ENCODE results near the gene PSMA6. TPM values are rescaled to one million over a fixed set of nuclear protein-coding genes. Genes with fewer than 3 reads are reported as not detected.
A peak's percentile ranks its signal among the peaks of the same experiment; 100 is the strongest.

Gene PSMA6
- total and polyA plus RNA-seq, 4 donors = 87.5 to 151 (median 98.8) TPM

- peaks cover 1 to 27% (median 20%) of the 10 kb centered on the region in 4 donors for H3K4me1 ChIP-seq (ENCODE audit: control insufficient read depth in 4 of 4, insufficient read depth in 4 of 4, low read length in 3 of 4)
- no peak overlapping the region for H3K9ac ChIP-seq (ENCODE audit: low read depth in 1 of 2, low read length in 2 of 2)
- no peaks in the 10 kb centered on the region for H3K9me3 ChIP-seq (ENCODE audit: control insufficient read depth in 4 of 4, low read length in 3 of 4)
- H3K27me3 ChIP-seq (ENCODE audit: control insufficient read depth in 4 of 4, insufficient read depth in 4 of 4, low read length in 3 of 4) = no peaks in the 10 kb centered on the region
- WGBS = 83% methylated on average over 1 of the region's 1 CpG
- H3K36me3 ChIP-seq (ENCODE audit: control insufficient read depth in 4 of 4, insufficient read depth in 3 of 4, low read depth in 1 of 4, low read length in 3 of 4) = peaks cover 0 to 5% (median 0%) of the 10 kb centered on the region in 4 donors
- no peak for DNase-seq (ENCODE audit: low spot score)
- no peak overlapping the region for H3K4me3 ChIP-seq (ENCODE audit: low read depth in 1 of 3, low read length in 3 of 3)
- peak overlapping the region in 1 of 2 donors; percentile 15 for H3K27ac ChIP-seq (ENCODE audit: low read depth in 1 of 2, low read length in 2 of 2)
- TF ChIP-seq ZBTB33 (IDR thresholded peaks at IDR 0.05) = no peak
- TF ChIP-seq ATF3 (IDR thresholded peaks at IDR 0.05) = no peak
- TF ChIP-seq JUND (IDR thresholded peaks at IDR 0.05) = no peak
- TF ChIP-seq CTCF (IDR thresholded peaks at IDR 0.05; ENCODE audit: low read depth, low read length, missing input control) = no peak
- no peak for TF ChIP-seq NR2F2 (IDR thresholded peaks at IDR 0.05)
- no peak for TF ChIP-seq FOXA2 (IDR thresholded peaks at IDR 0.05)
- no peak for TF ChIP-seq SP1 (IDR thresholded peaks at IDR 0.05)
- TF ChIP-seq YY1 (IDR thresholded peaks at IDR 0.05) = no peak
- no peak for TF ChIP-seq FOXA1 (IDR thresholded peaks at IDR 0.05)
- no peak for TF ChIP-seq EGR1 (IDR thresholded peaks at IDR 0.05; ENCODE audit: low read depth in 2 of 2)
- TF ChIP-seq MAX (IDR thresholded peaks at IDR 0.05) = no peak
- no peak for TF ChIP-seq REST (IDR thresholded peaks at IDR 0.05)
- TF ChIP-seq HNF4G (IDR thresholded peaks at IDR 0.05) = no peak
- TF ChIP-seq TAF1 (conservative IDR thresholded peaks at IDR 0.05) = no peak
- TF ChIP-seq RAD21 (IDR thresholded peaks at IDR 0.05) = no peak
- no peak for TF ChIP-seq HNF4A (conservative IDR thresholded peaks at IDR 0.05)
- TF ChIP-seq RXRA (IDR thresholded peaks at IDR 0.05) = no peak
- TF ChIP-seq GABPA (IDR thresholded peaks at IDR 0.05 in 1 of 2, conservative IDR thresholded peaks at IDR 0.05 in 1 of 2) = no peak
Observed at GRCh38 chr14:35286707-35287106, 5.5 kb upstream of the PSMA6 start.
